Gastrocnemius medialis (tissue), 4 donors: ENCODE data around the gene CCT3. TPM values are rescaled to one million over a fixed set of nuclear protein-coding genes. Genes with fewer than 3 reads are reported as not detected.

Experiments used
- ATAC-seq, 2 donors: fragments of 150-250 bp; one replicate each; pipeline ENCODE4 v1.9.1; 2016
- DNase-seq, 2 donors: peaks; one replicate each; pipeline ENCODE4 v3.0.0-alpha.2; 2019
- H3K27ac ChIP-seq, 4 donors: fragments of 200-600 bp; sonication (generic); 1 replicate in 1 of 4; 2 replicates in 3 of 4; pipeline ENCODE4 v1.5.1; 2016 to 2018; ENCODE audit warnings: mild to moderate bottlenecking in 2 of 4, moderate library complexity in 1 of 4
- H3K27me3 ChIP-seq, 3 donors: fragments of 200-600 bp; sonication (generic) in 2 of 3; 1 replicate in 1 of 3; 2 replicates in 2 of 3; pipeline versions ENCODE4 v1.5.1 to v1.6.0; 2016 to 2019; ENCODE audit warnings: mild to moderate bottlenecking in 1 of 3, moderate library complexity in 1 of 3
- H3K36me3 ChIP-seq, 2 donors: fragments of 200-600 bp; sonication (generic) in 1 of 2; one replicate each; pipeline ENCODE4 v1.5.1; 2017 to 2018
- H3K4me1 ChIP-seq, 2 donors: fragments of 200-600 bp; sonication (generic) in 1 of 2; one replicate each; pipeline ENCODE4 v1.5.1; 2016 to 2017; ENCODE audit warnings: mild to moderate bottlenecking in 2 of 2
- H3K4me3 ChIP-seq, 4 donors: fragments of 200-600 bp; sonication (generic) in 3 of 4; 1 replicate in 1 of 4; 2 replicates in 3 of 4; pipeline ENCODE4 v1.5.1; 2016 to 2019; ENCODE audit warnings: mild to moderate bottlenecking in 2 of 4
- H3K9me3 ChIP-seq, 3 donors: fragments of 200-600 bp; sonication (generic) in 2 of 3; 1 replicate in 1 of 3; 2 replicates in 2 of 3; pipeline ENCODE4 v1.5.1; 2016 to 2019
- CTCF ChIP-seq, 5 experiments: fragments of 450-650 bp in 3 of 5; fragments of 200-600 bp in 2 of 5; sonication (generic) in 2 of 5; IDR thresholded peaks in 4 of 5; conservative IDR thresholded peaks in 1 of 5; 1 replicate in 4 of 5; 2 replicates in 1 of 5; pipeline ENCODE4 v1.5.1; 2016 to 2019; ENCODE audit warnings: antibody characterized with exemption in 5 of 5, mild to moderate bottlenecking in 3 of 5, moderate library complexity in 3 of 5
- POLR2A ChIP-seq, 2 donors: fragments of 450-650 bp; IDR thresholded peaks; one replicate each; pipeline ENCODE4 v1.6.1; 2017; ENCODE audit warnings: antibody characterized with exemption in 2 of 2, mild to moderate bottlenecking in 2 of 2, moderate library complexity in 2 of 2
- in situ Hi-C, 4 donors: fragments of 200-750 bp; cut with MboI; loops; one replicate each; pipeline versions ENCODE4 v1.15.0 to v1.8.0; 2017; ENCODE audit warnings: low sequenced_read_pairs in 4 of 4
- intact Hi-C: fragments of 100-400 bp; cut with DNase I; formaldehyde crosslinking; loops from one replicate; pipeline ENCODE4 v1.15.1; 2023; ENCODE audit warnings: low total_unique reads
- total RNA-seq, 4 donors: library from RNA; depleted of rRNA; stranded (reverse); fragments of >200 nt; gene quantifications; one replicate each; pipeline versions ENCODE4 v1.1.0 to v1.2.3, GENCODE V29; 2016

Gene CCT3
- total RNA-seq, 4 donors from 2014 or later = 147 to 189 (median 180) TPM

GRCh38 chr1:156368889-156369684 is 31.0 kb upstream of the CCT3 start, which contains the start of gene RHBG:
Gene RHBG, plus strand, starts transcription at chr1:156369211. Its CDS starts 39 bp downstream, at chr1:156369250.
- no peak for ATAC-seq
- Histone ChIP-seq H3K9me3 (no peaks in the 10 kb centered on the region), H3K4me3 (peak within 1 kb of the TSS; percentile 28 to 51 (median 38)), H3K4me1 (no peaks in the 10 kb centered on the region), H3K27ac (no peak within 1 kb of the TSS), H3K36me3 (no peaks in the 10 kb centered on the region), H3K27me3 (peaks cover 22 to 28% (median 22%) of the 10 kb centered on the region in 3 donors)
- intact Hi-C loops (no loop called here), in situ Hi-C loops (no loop called here)
- no peak for DNase-seq
- TF ChIP-seq CTCF (IDR thresholded peaks at IDR 0.05 in 4 of 5, conservative IDR thresholded peaks at IDR 0.05 in 1 of 5) (no peak), POLR2A (IDR thresholded peaks at IDR 0.05) (no peak)

DNA sequence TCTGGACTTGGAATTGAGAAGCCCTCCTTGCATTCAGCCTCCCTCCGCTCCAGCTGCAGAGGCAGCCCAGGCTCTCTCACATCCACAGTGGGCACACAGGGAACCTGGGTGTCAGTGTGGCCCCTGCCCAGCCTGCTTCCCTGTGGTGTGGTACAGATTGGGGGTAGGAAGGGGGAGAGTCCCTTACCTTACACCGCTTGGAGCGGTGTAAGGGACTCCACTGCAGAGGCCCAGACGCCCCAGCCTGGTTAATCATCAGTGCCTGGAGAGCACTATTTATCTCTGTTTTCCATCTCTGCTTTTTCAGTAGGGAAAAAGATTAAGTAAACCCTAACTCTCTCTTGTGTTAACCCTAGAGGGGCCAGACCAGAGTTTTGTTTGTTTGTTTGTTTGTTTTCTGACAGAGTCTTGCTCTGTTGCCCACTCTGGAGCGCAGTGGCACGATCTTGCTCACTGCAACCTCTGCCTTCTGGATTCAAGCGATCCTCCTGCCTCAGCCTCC is 30.1 kb upstream of the CCT3 start:
- DNase-seq (no peak), ATAC-seq (no peak)
- Histone ChIP-seq H3K27me3 (peaks cover 22 to 28% (median 22%) of the 10 kb centered on the region in 3 donors), H3K27ac (no peak overlapping the region), H3K9me3 (no peaks in the 10 kb centered on the region), H3K4me3 (no peak overlapping the region), H3K4me1 (no peaks in the 10 kb centered on the region), H3K36me3 (no peaks in the 10 kb centered on the region)
- TF ChIP-seq CTCF (IDR thresholded peaks at IDR 0.05 in 4 of 5, conservative IDR thresholded peaks at IDR 0.05 in 1 of 5) (no peak), POLR2A (IDR thresholded peaks at IDR 0.05) (no peak)
- in situ Hi-C loops = no loop called here
- intact Hi-C loops = no loop called here

DNA sequence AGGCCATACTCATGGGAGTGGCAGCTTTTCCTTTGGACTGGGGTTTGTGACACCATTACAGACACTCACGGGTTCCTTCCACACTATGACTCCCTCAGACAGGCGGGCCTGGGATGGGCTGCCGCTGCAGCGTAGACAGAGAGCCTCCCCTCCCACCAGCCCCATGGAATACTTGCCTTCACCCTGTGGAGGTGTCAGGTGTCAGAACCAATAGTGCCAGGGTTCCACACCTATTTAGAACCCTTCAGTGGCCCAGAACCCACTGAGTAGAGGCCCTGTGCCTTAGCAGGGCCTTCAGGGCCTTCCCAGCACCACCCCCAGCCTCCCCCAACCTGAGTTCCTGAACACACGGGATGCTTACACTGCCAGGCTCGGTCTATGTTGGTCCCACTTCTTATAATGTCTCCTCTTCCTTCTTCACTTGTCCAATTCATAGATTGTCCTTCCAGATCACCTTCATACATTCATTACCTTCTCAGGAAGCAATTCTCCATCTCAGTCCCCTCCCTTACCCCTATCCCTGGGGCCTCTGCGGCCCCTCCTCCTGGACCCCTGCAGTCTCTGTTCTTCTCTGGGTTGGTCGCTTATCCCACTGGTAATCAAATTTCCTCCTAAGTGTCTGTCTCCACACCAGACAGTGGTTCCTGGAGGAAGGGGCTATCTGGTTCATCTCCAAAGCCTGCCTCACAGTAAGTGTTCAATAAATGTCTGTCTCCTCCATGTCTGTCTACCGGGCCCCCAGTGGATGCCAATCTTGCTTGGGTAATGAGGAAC is 29.5 kb upstream of the CCT3 start:
- intact Hi-C loops = no loop called here
- in situ Hi-C loops = no loop called here
- ATAC-seq = no peak

More for the DNA sequence above, 29.5 kb upstream of the CCT3 start:
- Histone ChIP-seq H3K27ac (no peak overlapping the region), H3K36me3 (no peaks in the 10 kb centered on the region), H3K27me3 (peaks cover 22 to 28% (median 22%) of the 10 kb centered on the region in 3 donors), H3K4me3 (no peak overlapping the region), H3K9me3 (no peaks in the 10 kb centered on the region), H3K4me1 (no peaks in the 10 kb centered on the region)
- TF ChIP-seq POLR2A (IDR thresholded peaks at IDR 0.05) (no peak), CTCF (IDR thresholded peaks at IDR 0.05 in 4 of 5, conservative IDR thresholded peaks at IDR 0.05 in 1 of 5) (no peak)
- DNase-seq = no peak
